GM12801 (cell line): Measurements from ENCODE around the gene MAP7D1.

Experiments
- CTCF ChIP-seq: IDR thresholded peaks from one replicate; pipeline ENCODE4 v1.5.1; 2011; ENCODE audit warnings: control low read depth; ENCODE audit not compliant: insufficient read length; ENCODE audit errors: extremely low read depth

MAP7D1 gene

GRCh38 chr1:36123356-36123755 is 32.6 kb upstream of the MAP7D1 start:
- TF ChIP-seq CTCF: no peak

GRCh38 chr1:36124404-36125128 is 31.4 kb upstream of the MAP7D1 start:
- no peak for TF ChIP-seq CTCF

GRCh38 chr1:36125129-36125991 is 30.6 kb upstream of the MAP7D1 start, which contains the start of gene COL8A2:
COL8A2 (minus strand) TSS chr1:36125222; CDS start chr1:36100242, 24,980 bp downstream.
- no peak for TF ChIP-seq CTCF

GRCh38 chr1:36126005-36126716 is 29.8 kb upstream of the MAP7D1 start:
- TF ChIP-seq CTCF: no peak

- no peak for TF ChIP-seq CTCF
Observed at GRCh38 chr1:36126797-36127500, 29.0 kb upstream of the MAP7D1 start.

GRCh38 chr1:36128126-36128904 is 27.6 kb upstream of the MAP7D1 start:
- no peak for TF ChIP-seq CTCF
